ENCODE results near the gene WWC1. TPM values are rescaled to one million over a fixed set of nuclear protein-coding genes. Genes with fewer than 3 reads are reported as not detected.

Gene WWC1
- total and polyA plus RNA-seq, 9 of the 15 experiments (the other 6 are each of a cell fraction or from before 2014, with no cell fraction given): under 0.01 to 0.54 (median 0.42) TPM; not detected in 6

DNA sequence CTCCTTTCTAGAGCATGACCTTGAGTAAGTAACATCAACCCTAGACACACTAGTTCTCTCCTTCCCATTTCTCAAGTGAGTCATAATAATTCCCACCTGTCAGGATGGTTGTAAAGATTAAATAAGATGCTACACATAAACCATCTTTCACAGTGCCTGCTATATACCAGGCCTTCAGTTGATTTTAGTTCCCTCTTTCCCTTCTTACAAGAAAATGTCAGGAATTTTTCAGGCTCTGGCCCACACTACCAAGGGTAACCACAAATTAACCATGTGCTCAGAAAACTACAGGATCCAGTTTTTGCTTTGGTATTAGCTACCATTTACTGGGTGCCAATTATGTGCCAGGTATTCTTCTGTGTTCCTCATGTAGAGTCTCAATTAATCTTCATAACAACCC, 152.1 kb downstream of the WWC1 start:
- BruUV-seq (replicated peaks): no TSS peak
- Histone ChIP-seq H3K9ac (ENCODE audit: insufficient read depth in 1 of 2, low read depth in 2 of 2, low read length in 2 of 2) (no peak overlapping the region), H3K4me1 (replicated peaks in 1 of 2; ENCODE audit: control insufficient read depth in 2 of 2, insufficient read depth in 2 of 2, low read length in 2 of 2) (no peaks in the 10 kb centered on the region), H3K9me1 (ENCODE audit: control insufficient read depth, insufficient read depth, low read length) (no peaks in the 10 kb centered on the region), H3K9me3 (replicated peaks; ENCODE audit: control insufficient read depth, insufficient read depth, low read depth, low read length) (no peaks in the 10 kb centered on the region), H3K4me2 (ENCODE audit: insufficient read depth, low read length) (no peak overlapping the region), H3K4me3 (no peak overlapping the region), H4K20me1 (replicated peaks; ENCODE audit: control insufficient read depth, insufficient read depth, low read length) (no peaks in the 10 kb centered on the region), H3K27me3 (ENCODE audit: control insufficient read depth in 2 of 2, insufficient read depth in 2 of 2, low read length in 2 of 2) (peaks cover 15 to 21% of the 10 kb centered on the region in 2 experiments; a peak in 4 of 5 replicates), H3K79me2 (ENCODE audit: control insufficient read depth, insufficient read depth, low read length) (no peaks in the 10 kb centered on the region), H2AFZ (ENCODE audit: low read depth, low read length) (no peak overlapping the region), H3K36me3 (ENCODE audit: control insufficient read depth, insufficient read depth, low read length) (no peaks in the 10 kb centered on the region), H3K27ac (ENCODE audit: extremely low read depth, low read depth, low read length) (no peak overlapping the region)
- ATAC-seq (no peak), DNase-seq (ENCODE audit: extremely low read depth in 1 of 4, low spot score in 3 of 4) (no peak), FAIRE-seq (no peak)
- in situ Hi-C loops (cut with MboI): no loop called here
- ChIA-PET CTCF (ENCODE audit: low intra/inter-chr PET ratio) (no interaction called here), POLR2A (no interaction called here)
- TF ChIP-seq, protein P1, sequence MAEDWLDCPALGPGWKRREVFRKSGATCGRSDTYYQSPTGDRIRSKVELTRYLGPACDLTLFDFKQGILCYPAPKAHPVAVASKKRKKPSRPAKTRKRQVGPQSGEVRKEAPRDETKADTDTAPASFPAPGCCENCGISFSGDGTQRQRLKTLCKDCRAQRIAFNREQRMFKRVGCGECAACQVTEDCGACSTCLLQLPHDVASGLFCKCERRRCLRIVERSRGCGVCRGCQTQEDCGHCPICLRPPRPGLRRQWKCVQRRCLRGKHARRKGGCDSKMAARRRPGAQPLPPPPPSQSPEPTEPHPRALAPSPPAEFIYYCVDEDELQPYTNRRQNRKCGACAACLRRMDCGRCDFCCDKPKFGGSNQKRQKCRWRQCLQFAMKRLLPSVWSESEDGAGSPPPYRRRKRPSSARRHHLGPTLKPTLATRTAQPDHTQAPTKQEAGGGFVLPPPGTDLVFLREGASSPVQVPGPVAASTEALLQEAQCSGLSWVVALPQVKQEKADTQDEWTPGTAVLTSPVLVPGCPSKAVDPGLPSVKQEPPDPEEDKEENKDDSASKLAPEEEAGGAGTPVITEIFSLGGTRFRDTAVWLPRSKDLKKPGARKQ (CRISPR knock-in tag; IDR thresholded peaks at IDR 0.05): no peak
- no peak for TF ChIP-seq ESRRB (CRISPR knock-in tag; IDR thresholded peaks at IDR 0.05; ENCODE audit: borderline replicate concordance)
- no peak for TF ChIP-seq HIVEP1 (CRISPR knock-in tag; IDR thresholded peaks at IDR 0.05)
- TF ChIP-seq ZNF384 (IDR thresholded peaks at IDR 0.05; ENCODE audit: low read depth, low read length): no peak
- TF ChIP-seq ZFP30 (CRISPR knock-in tag; IDR thresholded peaks at IDR 0.05; ENCODE audit: borderline replicate concordance): no peak
- TF ChIP-seq HMGN3 (IDR thresholded peaks at IDR 0.05; ENCODE audit: borderline replicate concordance, extremely low read depth, insufficient read length, low read depth, low read length): no peak
- no peak for TF ChIP-seq ZNF224 (CRISPR knock-in tag; IDR thresholded peaks at IDR 0.05)
- TF ChIP-seq ZEB2 (IDR thresholded peaks at IDR 0.05): no peak
- TF ChIP-seq, protein P2, sequence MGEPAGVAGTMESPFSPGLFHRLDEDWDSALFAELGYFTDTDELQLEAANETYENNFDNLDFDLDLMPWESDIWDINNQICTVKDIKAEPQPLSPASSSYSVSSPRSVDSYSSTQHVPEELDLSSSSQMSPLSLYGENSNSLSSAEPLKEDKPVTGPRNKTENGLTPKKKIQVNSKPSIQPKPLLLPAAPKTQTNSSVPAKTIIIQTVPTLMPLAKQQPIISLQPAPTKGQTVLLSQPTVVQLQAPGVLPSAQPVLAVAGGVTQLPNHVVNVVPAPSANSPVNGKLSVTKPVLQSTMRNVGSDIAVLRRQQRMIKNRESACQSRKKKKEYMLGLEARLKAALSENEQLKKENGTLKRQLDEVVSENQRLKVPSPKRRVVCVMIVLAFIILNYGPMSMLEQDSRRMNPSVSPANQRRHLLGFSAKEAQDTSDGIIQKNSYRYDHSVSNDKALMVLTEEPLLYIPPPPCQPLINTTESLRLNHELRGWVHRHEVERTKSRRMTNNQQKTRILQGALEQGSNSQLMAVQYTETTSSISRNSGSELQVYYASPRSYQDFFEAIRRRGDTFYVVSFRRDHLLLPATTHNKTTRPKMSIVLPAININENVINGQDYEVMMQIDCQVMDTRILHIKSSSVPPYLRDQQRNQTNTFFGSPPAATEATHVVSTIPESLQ (CRISPR knock-in tag; IDR thresholded peaks at IDR 0.05): no peak
- intact Hi-C loops (cut with micrococcal nuclease): no loop called here

Measured in K562 (cell line).